Endodermal cell (in vitro differentiated cells): ENCODE data around the gene TNNT2. TPM values are rescaled to one million over a fixed set of nuclear protein-coding genes. Genes with fewer than 3 reads are reported as not detected.

Experiments
- DNase-seq: peaks from one replicate; pipeline ENCODE4 v3.0.0-alpha.2; 2017
- H3K27ac ChIP-seq: 2 replicates; pipeline ENCODE4 v1.5.1; 2013; ENCODE audit warnings: mild to moderate bottlenecking, low read depth, low read length, moderate library complexity
- H3K27me3 ChIP-seq: 2 replicates; pipeline ENCODE4 v1.6.1; 2013; ENCODE audit warnings: mild to moderate bottlenecking, low read length, moderate library complexity; ENCODE audit not compliant: insufficient read depth, control insufficient read depth, poor library complexity, severe bottlenecking
- H3K36me3 ChIP-seq: 2 replicates; pipeline ENCODE4 v1.7.0; 2013; ENCODE audit warnings: mild to moderate bottlenecking, low read length, moderate library complexity; ENCODE audit not compliant: control insufficient read depth, insufficient read depth
- H3K4me1 ChIP-seq: one replicate; pipeline ENCODE4 v1.7.0; 2013; ENCODE audit warnings: low read length; ENCODE audit not compliant: control insufficient read depth, insufficient read depth
- H3K4me3 ChIP-seq: 2 replicates; pipeline ENCODE4 v1.5.1; 2013; ENCODE audit warnings: mild to moderate bottlenecking, low read length, moderate library complexity
- H3K9ac ChIP-seq: 2 replicates; pipeline ENCODE4 v1.6.1; 2013; ENCODE audit warnings: mild to moderate bottlenecking, low read length, moderate library complexity; ENCODE audit not compliant: poor library complexity, severe bottlenecking; ENCODE audit errors: extremely low read depth
- H3K9me3 ChIP-seq: 2 replicates; pipeline ENCODE4 v1.6.1; 2013; ENCODE audit warnings: mild to moderate bottlenecking, low read length, moderate library complexity; ENCODE audit not compliant: control insufficient read depth
- H3K27ac Mint-ChIP-seq: 2 replicates; pipeline ENCODE4 v1.8.0; 2020; ENCODE audit warnings: mixed read lengths
- H3K27me3 Mint-ChIP-seq: 2 replicates; pipeline ENCODE4 v1.8.0; 2021; ENCODE audit warnings: mild to moderate bottlenecking, mixed read lengths; ENCODE audit not compliant: insufficient read depth
- H3K36me3 Mint-ChIP-seq: 2 replicates; pipeline ENCODE4 v1.8.0; 2020; ENCODE audit warnings: low read depth, mixed read lengths
- H3K4me1 Mint-ChIP-seq: 2 replicates; pipeline ENCODE4 v1.8.0; 2020; ENCODE audit warnings: mixed read lengths
- H3K4me3 Mint-ChIP-seq: 2 replicates; pipeline ENCODE4 v1.8.0; 2020; ENCODE audit warnings: mild to moderate bottlenecking, moderate library complexity, mixed read lengths
- H3K9me3 Mint-ChIP-seq: 2 replicates; pipeline ENCODE4 v1.8.0; 2020; ENCODE audit warnings: mild to moderate bottlenecking, mixed read lengths
- WGBS, 2 experiments: methylation state at CpG; one replicate each; pipeline versions ENCODE4 v1.1.5 to v1.1.7; 2013; ENCODE audit warnings: missing lambda C conversion rate in 2 of 2, mixed read lengths in 1 of 2; ENCODE audit not compliant: insufficient coverage in 1 of 2, insufficient read length in 1 of 2; 5-methylcytosine and 5-hydroxymethylcytosine counted together
- total RNA-seq, 2 donors: library from RNA; stranded (reverse); fragmentation: NEBNext Ultra II Directional in 1 of 2; extraction: Animal tissue kit (Norgen Biotek cat#: 25700) in 1 of 2; gene quantifications; 2 replicates in 1 of 2; 3 replicates in 1 of 2; pipeline ENCODE4 v1.2.1, GENCODE V29; 2021
- TF ChIP-seq, protein P1 (sequence below): fragments of 200-600 bp; sonication (generic); conservative IDR thresholded peaks from 2 replicates; pipeline ENCODE4 v1.5.0; 2021; ENCODE audit warnings: antibody characterized with exemption, mild to moderate bottlenecking

Gene TNNT2
- total RNA-seq, 2 donors from 2014 or later: 0.35 to 0.88 TPM

DNA sequence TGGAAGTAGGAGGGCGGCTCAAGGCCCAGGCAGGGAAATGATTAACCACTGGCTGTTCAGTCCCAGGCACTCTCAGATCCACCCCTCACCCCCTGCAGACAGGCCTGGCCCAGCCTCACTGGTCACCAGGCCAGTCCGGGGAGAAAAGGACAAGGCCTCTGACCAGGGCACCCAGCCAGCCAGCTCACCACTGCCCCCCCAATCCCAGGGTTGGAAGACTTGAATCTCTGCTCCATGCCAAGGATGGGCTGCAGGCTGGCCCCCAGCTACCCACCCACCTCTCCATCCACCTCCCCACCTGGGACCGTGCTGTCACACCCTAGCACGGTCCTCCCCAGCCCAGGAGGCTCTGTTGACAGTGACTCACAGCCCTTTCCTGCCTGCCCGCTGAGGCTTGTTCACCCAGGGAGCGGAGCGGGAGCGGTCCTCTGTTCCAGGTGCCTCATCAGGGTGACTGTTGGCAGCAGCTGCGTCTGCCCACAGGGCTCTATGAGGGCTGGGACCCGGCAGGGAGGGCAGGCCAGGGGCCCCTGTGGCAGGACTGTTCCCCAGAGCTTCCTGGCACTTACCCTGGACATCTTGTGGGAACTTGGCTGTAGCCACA is 19.5 kb upstream of the TNNT2 start:
- WGBS, 2 experiments: 91 to 98% methylated on average over 4 to 10 of the region's 10 CpGs
- peaks cover 39% of the 10 kb centered on the region for H3K4me1 Mint-ChIP-seq
- Histone ChIP-seq H3K4me1 (no peaks in the 10 kb centered on the region), H3K27me3 (peaks cover 41% of the 10 kb centered on the region), H3K4me3 (no peak overlapping the region), H3K27ac (no peak overlapping the region), H3K9ac (no peak overlapping the region), H3K9me3 (no peaks in the 10 kb centered on the region), H3K36me3 (no peaks in the 10 kb centered on the region)
- H3K4me3 Mint-ChIP-seq: no peak overlapping the region
- TF ChIP-seq, protein P1, sequence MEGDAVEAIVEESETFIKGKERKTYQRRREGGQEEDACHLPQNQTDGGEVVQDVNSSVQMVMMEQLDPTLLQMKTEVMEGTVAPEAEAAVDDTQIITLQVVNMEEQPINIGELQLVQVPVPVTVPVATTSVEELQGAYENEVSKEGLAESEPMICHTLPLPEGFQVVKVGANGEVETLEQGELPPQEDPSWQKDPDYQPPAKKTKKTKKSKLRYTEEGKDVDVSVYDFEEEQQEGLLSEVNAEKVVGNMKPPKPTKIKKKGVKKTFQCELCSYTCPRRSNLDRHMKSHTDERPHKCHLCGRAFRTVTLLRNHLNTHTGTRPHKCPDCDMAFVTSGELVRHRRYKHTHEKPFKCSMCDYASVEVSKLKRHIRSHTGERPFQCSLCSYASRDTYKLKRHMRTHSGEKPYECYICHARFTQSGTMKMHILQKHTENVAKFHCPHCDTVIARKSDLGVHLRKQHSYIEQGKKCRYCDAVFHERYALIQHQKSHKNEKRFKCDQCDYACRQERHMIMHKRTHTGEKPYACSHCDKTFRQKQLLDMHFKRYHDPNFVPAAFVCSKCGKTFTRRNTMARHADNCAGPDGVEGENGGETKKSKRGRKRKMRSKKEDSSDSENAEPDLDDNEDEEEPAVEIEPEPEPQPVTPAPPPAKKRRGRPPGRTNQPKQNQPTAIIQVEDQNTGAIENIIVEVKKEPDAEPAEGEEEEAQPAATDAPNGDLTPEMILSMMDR: no peak
- no peaks in the 10 kb centered on the region for H3K9me3 Mint-ChIP-seq
- peaks cover 20% of the 10 kb centered on the region for H3K27me3 Mint-ChIP-seq
- H3K27ac Mint-ChIP-seq: no peak overlapping the region
- H3K36me3 Mint-ChIP-seq: no peaks in the 10 kb centered on the region
- DNase-seq: no peak

DNA sequence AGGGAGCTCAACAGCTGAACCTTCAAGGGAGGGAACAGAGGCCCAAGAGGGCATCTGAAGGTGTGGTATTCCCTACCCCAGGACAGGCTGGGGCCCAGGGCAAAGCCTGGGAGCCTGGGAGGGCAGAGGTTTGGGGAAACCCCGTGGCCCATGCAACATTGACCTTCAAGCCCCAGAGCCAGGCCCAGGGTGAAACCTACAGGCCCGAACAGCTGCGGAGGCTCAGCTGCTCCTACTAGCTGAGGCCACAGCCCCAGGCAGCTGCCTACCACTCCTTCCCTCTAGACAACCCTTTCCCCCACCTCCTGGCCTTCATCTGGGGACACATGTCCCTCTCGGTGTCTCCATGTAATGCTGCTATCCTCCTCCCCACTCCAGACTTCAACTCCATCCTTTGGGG is 18.5 kb upstream of the TNNT2 start:
- H3K4me3 Mint-ChIP-seq: no peak overlapping the region
- H3K27me3 ChIP-seq: peaks cover 30% of the 10 kb centered on the region
- no peaks in the 10 kb centered on the region for H3K9me3 Mint-ChIP-seq
- TF ChIP-seq, protein P1: no peak
- H3K9ac ChIP-seq: no peak overlapping the region
- DNase-seq: no peak
- no peak overlapping the region for H3K27ac Mint-ChIP-seq
- peaks cover 15% of the 10 kb centered on the region for H3K27me3 Mint-ChIP-seq
- H3K9me3 ChIP-seq: no peaks in the 10 kb centered on the region
- no peak overlapping the region for H3K27ac ChIP-seq
- peaks cover 41% of the 10 kb centered on the region for H3K4me1 Mint-ChIP-seq
- no peaks in the 10 kb centered on the region for H3K36me3 Mint-ChIP-seq
- H3K4me3 ChIP-seq: no peak overlapping the region
- no peaks in the 10 kb centered on the region for H3K36me3 ChIP-seq
- no peaks in the 10 kb centered on the region for H3K4me1 ChIP-seq
- whole genome bisulfite sequencing, 2 experiments: 88% methylated on average over 4 of the region's 4 CpGs; no CpG with 5 or more reads in 1 of the 2 experiments

DNA sequence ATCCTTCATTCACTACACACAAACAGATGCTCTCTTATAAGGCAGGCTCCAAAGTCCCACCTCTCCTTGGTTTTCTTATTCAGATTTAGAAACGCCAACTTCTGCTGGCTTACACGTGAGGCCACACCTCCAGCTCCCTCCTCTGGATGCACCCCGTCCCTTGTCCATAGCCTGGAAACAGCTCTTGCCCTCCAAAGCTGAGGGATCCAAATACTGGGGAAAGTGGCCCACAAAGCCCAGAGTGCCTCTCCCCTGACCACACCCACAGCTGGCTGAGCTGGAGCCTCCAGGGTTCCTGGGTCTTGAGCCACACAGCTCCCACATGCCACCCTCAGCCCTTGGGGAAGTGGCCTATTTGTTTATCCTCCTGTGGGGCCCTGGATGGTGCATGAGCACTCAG is 17.1 kb upstream of the TNNT2 start:
- Mint-ChIP-seq H3K9me3 (no peaks in the 10 kb centered on the region), H3K4me1 (peaks cover 36% of the 10 kb centered on the region), H3K36me3 (no peaks in the 10 kb centered on the region), H3K4me3 (no peak overlapping the region), H3K27me3 (peaks cover 2% of the 10 kb centered on the region), H3K27ac (no peak overlapping the region)
- Histone ChIP-seq H3K36me3 (no peaks in the 10 kb centered on the region), H3K4me3 (no peak overlapping the region), H3K9ac (no peak overlapping the region), H3K4me1 (no peaks in the 10 kb centered on the region), H3K27ac (no peak overlapping the region), H3K9me3 (no peaks in the 10 kb centered on the region), H3K27me3 (peaks cover 17% of the 10 kb centered on the region)
- 74 to 100% methylated on average over 1 to 3 of the region's 3 CpGs for WGBS, 2 experiments
- no peak for DNase-seq
- TF ChIP-seq, protein P1: no peak
